HG02885 (cell line): ENCODE results near the gene RTRAF.

Experiments
- ATAC-seq: cut with Tn5 transposase; IDR thresholded peaks from one replicate; pipeline ENCODE4 v1.9.1; 2021; ENCODE audit warnings: mild to moderate bottlenecking; ENCODE audit not compliant: unreplicated experiment, poor library complexity

RTRAF gene

DNA sequence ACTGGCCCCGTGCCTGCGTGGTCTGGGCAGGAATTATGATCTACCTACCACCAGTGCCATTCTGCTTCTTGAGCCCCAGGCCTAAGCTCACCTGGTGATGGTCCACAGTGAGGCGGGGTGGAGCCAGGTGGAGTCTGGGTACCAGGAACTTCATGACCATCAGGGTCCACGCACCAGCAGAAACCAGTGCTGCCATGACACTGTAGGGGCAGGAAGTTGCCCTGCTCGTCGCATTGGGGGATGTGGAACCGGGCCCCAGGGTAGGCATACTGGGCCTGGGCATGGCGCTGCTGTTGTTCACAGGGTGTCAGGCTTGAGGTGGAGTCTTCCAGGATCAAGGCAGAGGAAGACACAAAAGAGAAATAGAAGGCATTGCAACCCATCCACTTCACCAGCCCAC is 29.6 kb downstream of the RTRAF start:
- no peak for ATAC-seq

DNA sequence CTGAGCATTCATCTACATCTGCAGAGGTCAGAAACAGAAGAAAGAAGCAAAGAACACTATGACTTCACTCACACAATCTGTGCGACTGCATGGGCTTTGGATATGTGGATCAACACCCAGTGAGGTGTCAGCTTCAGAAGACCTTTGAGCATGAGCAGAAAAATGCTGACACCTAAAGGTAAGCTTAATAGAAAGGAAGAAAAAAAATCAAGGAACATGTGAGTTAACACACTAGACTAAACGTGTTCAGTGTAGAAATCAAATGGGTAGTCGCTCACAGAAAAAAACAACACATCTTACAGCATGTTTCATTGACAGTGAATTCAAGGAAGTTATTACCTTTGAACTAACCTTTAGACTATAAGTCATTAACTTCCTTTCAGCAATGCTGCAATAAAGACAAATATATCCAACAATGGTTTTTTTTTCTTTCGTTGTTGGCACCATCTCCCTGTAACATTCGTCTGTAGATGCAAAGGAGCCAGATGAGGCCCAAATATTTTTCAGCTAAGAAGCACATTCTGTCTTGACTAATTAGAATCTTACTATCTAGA is 30.9 kb downstream of the RTRAF start:
- no peak for ATAC-seq

DNA sequence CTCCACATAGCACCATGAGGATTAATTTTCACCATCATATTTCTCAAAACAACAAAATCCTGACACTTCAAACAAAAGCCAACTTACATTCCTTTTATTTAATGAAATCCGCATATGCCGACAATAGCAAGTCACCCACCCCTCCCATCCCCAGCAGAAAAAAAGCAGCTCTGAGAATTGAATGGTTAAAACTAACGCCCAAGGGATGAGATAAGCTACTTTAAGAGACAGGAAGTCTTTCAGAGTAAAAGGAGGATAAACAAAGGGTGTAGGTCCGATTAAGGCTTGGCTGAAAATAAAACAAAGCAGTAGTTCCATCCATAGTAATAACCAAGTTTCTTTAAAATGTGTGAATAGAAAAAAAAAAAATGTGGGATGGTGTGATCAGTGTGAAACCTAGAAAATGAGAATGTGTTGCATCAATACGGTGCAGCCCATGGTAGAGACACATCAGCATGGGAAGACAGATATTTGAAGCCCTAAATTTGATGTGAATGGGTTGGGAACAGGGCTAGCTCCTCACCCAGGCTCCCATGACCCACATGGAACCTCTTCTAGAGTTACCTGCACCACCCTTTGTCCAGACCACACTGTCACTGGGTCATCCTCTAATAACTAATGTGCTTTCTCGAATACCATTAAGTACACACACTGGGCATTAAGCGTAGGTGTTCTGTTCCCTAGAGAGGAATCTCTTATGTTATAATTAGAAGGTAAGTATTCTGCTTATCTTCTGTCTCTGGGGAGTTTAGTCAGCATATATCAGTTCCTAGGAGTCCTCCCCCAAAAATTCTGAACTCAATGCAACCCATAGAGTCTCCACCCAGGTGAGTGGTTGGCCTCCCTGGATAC is 31.7 kb downstream of the RTRAF start:
- ATAC-seq: peak; percentile 36

DNA sequence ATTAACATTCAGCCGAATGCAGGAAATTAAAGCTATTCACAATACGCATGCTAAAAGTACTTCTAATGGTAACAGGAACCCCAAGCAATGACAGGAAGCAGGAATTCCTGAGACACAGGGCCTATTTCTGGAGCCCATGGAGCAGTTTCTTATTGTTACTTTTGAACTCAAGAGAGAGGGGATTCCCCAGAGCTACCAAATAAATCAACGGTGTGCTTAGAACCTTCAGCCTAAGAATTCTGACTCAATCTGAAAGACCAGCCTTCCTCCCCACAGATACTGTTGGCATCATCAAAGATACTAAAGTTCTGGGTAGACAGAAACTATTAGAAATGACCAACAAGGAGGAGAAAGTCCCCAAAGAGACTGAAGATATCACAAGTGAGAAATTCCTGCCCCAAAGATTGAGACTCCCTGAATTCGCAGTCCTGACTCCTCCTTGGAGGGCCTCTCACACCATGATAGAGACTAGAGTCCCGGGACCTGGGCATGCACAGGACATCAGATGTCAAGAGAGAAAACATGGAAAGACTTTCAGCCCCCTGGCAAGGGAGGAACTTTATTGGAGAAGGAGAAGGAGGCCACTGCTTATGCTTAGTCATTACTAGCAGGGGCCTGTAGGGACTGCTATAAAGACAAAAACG is 32.7 kb downstream of the RTRAF start:
- ATAC-seq: peak; percentile 87

DNA sequence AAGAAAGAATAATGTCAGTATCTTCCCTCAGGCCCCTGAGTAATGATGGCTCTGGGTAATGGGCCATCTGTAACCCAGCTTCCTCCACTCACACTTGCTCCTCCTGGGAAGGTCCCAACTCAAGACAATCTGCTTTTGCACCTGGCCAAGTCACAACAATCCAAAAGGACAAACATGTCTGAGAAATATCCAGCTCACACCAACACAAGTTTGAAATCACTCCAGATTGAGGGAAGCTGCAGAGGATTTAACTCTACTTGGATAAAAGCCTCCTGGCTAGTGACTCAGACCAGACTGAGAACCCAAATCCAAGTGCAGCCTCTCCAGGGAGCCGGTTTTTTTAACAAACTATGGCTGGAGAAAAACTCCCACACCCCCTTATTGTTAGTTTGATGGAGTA is 34.2 kb downstream of the RTRAF start:
- no peak for ATAC-seq

DNA sequence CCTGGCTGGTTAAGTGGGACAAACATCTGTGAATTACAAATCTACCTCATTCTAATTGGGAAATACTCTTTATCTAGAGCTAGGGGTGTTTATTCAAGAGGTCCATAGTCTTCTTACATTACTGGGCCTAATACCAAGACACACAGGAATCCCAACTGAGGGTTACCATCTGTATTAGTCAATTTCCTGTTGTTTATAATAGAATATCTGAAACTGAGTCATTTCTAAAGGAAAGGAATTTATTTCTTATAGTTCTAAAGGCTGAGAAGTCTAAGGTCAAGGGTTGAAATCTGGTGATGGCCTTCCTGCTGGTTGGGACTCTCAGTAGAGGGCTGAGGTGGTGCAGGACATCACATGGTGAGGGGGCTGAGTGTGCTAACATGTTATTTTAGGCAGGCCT is 36.0 kb downstream of the RTRAF start:
- ATAC-seq: no peak

DNA sequence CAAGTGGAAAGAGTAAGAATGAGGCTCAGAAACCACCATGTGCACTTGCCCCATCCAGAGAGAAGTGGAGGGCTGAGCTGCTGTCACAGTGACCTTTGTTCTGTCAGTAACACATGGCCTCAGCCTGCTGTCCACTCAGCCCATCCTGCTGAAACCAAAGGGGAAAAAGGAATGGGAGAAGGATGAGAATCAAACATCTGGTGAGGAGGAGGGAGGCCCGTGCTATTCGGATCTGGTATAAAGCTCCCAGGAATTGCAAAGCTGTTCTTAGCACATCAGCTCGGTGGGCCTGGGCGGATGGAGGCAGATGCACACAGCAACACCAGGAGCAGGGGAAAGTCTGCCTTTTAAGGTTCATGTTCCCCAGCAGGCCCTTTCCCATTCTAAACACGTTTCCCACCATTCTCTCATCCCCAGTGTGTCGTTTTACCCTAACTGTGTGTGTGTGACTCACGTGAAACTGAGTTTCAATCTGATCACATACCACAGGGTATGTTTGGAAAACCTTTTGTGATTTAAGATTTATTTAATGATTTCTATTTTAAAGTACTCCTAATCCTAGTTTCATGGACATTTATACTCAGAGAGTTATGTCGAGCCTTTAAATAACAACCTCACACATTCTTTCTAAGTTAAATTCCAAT is 36.8 kb downstream of the RTRAF start:
- ATAC-seq: no peak

DNA sequence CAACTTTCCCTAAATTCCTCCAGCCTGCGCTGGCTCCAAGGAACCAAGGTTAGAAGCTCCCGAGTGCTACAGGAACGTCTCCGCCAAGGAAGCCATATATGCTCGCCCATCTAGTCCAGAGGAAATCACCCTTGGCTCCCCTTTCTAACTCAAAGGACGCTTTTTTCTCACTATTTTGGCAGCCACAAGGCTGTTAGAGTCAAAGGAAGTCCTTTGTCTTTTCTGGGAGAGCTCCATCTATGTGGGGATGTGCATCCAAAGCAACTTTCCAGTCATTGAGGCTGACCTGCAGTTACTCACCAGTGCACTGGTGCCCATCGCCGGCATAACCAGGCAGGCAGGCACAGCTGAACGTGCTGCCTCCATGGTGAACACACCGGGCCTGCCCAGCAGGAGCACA is 37.6 kb downstream of the RTRAF start:
- no peak for ATAC-seq

DNA sequence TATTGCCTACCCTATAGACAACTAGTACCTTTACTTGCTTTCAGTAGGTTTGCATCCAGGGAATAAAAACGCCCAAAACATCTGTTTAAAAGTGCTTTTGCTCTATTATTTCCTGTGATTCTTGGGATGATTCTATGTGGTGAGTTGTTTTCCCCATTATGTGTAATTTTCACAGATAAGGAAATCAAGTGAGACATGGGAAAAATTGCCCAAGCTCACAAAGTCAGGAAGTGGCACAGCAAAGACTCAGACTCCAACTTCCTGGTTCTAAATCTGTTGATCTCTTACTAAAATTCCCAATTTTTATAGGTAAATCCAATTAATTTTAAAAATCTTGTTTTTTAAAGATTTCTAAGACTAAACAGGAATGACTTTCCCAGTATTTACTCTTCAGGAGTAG is 40.5 kb downstream of the RTRAF start:
- no peak for ATAC-seq

DNA sequence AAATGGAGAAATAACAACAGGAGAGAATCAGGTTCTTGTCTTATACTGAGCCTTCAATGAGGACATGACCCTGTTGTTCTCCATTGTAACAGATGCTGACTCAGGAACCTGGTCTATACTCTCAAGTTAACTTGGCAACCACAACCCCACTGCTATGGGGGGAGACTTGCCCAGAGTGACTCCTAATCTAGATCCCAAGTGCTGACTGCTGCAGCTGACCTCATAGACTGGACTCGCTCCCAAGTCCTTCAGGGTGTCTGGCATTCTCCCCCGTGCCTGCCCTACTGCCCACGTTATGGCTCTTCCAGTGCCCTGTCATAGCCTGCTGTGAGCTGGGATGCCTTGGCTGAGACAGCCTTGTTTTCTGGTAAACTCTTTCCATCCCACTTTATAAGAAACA is 42.4 kb downstream of the RTRAF start:
- no peak for ATAC-seq

DNA sequence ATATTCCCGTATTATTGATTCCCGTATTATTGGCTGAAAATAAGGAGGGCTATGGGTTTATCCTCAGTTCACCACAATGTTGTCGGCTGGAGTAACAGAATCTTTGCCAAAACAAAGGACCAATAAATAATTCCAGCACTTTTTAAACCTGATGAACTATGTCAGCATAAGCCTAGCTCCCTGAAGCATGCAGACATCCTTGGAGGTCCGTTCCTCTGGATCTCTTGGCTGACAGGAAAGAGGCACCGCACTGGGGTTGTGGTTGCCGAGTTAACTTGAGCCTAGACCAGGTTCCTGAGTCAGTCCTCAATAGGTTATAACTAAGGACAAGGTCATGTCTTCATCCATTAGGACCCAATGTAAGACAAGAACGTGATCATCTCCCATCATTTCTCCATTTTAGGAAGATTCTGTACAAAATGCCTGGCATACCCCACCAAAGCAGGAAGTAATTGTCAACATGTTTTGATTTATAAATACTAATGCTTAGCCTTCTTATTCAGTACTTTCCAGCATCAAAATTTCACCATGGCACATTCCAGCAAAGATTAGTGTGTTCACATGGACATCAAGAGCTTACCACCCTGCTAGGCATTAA is 43.0 kb downstream of the RTRAF start:
- ATAC-seq: no peak

DNA sequence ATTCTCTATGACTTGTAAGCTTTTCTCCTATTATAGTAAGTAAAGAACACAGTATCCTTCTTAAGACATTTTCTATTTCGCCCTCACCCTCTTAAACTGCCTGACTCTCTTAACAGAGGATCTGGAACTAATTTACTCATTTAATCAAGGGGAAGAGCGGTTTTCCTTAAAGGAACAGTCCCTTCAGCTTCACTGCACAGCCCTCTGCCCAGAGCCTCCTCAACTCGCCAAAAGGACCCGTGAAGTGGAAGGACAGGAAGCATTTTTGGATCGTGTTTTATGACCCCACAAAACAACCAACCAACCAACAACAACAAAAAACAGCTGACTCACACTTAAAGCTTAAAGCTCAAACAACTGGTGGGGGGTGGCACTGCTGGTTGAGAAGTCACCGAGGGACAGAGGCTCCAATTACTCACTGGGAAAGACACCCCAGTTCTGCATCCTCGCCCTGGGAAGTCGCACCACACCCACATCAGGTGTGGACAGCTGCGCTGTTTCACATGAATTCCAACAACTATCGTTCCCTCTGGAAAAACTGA is 43.8 kb downstream of the RTRAF start:
- no peak for ATAC-seq

DNA sequence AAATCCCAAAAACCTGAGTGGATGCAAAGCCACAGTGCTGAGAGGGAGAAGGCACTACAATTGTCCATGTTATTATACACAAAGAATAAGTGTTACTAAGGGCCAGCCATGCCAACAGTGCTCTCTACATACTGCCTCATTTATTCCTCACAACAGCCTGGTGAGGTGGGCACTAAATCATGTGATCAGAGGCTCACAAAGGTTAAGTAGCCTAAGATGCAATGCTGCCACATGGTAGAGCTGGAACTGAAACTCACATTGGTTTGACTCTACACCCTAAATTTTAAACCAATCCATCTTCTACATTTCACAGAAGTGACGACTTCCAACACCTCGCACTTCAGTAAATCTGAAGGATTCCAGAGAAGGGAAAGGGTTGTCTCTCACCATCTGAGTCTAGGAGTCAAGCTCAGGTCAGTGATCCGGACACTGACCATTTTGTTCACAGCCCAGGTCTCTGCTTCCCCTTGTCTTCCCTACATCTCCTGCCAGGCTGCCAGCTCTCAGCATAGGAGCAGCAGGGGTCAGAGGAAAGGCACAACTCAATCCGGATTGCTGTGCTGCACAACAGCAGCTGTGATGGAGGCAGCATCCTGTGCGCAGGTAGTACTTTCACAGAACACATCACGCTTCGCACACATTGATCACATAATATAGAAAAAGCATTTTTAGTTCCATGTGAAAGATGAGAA is 49.9 kb downstream of the RTRAF start:
- ATAC-seq: no peak

DNA sequence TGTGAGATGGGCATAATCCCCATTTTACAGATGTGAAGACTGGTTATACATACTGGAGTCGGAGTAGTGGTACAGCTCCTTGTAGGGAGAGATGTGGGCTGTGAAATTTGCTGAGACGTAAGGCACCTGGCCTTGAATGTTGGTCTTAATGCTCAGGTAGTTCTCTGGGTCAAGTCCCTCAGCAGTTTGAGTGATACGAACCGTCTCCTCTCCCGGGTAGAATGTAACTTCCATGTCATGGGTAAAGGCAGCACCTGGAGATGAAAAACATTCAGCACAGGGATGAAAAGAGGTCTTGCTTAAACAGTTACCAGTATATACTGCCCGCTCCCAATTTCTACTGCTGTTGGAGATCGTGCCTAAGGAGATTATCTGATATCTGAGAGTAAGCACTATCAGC is 51.3 kb downstream of the RTRAF start:
- no peak for ATAC-seq

DNA sequence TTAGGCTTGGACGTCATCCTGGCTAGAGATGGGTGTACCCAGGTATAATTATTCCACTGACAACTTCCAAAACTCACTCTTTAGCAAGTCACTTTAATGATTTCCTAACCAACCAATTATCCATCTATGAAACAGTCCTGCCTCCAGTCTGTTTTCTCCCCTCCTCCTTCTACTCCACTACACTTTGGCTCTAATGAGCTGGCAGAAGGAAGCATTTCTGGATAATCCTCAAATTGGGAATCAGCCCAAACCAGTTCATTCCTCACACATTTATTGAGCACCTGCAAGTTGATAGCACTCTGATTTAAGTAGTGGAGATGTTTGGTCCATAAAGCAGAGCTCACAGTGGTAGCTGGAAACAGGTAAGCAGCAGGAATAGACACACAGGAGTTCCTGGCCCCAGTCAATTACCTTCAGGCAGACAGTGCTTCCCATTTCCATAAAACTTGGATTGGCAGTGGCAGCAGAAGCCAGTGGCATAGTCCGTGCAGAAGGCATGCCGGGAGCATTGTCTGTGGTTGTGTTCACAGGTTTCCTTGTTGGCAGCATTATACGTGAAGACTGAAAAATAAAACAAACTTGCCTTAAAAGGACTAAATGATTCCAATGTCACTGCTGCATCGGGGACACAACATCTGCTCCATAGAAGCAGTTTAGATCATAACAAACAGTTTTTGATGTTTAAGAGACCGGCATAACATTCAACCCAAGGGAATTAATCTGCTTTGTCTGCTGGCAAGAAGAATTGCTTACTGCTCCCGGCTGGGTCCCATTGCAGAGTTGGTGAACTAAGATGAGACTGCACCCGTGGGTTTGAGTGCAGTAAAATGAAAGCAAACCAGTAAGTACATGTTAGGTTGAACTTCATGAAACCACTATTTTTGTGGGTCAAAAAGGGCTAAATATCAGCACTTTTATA is 53.3 kb downstream of the RTRAF start:
- no peak for ATAC-seq

DNA sequence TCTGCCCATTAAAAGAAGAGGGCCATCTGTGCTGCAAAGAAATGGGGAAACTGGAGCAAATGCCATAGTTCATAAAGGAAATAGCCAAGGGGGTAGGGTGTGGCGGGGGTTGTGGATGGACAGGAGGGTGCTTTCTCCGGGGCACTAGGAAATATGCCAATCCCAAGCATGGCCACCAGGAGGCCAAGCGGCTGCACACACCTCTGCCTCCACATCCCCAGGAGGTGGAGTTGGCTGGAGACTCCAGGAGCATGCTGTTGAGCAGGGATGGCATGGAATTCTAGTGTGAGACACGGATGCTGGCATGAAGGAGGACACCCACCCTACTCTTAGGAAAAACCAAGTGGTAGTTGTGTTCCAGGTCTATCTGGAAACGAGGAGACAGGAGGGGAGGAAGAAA is 54.3 kb downstream of the RTRAF start:
- peak; percentile 69 for ATAC-seq

DNA sequence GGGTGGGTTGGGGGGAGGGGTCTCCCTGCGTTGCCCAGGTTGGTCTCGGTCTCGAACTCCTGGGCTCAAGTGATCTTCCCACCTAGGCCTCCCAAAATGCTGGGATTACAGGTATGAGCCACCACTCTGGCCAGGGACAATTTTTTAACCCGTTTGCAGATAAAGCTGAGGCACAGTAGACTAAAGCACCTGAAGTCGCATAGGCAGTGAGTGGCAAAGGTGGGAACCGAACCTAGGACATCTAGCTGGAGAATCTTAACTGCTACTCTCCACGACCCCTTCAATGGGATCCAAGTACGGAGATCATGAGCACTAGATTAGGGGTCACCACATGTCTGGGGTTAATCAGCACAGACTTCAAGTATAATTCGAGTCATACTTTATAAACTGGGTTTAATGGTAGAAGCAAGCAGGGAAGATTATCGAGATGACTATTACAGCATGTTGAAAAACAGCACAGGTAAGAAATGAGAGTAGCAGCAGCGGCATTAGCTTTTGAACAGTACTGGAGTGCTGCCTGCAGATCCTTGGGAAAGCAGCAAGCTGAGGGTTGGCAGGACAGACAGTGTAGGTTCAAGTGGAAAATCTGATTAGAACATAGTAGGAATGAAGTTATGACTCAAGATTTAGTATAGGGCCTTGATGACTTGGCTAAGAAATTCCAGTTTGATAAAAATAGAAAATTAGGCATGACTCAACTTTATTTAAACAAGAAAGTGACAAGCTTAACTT is 55.6 kb downstream of the RTRAF start:
- ATAC-seq: no peak

DNA sequence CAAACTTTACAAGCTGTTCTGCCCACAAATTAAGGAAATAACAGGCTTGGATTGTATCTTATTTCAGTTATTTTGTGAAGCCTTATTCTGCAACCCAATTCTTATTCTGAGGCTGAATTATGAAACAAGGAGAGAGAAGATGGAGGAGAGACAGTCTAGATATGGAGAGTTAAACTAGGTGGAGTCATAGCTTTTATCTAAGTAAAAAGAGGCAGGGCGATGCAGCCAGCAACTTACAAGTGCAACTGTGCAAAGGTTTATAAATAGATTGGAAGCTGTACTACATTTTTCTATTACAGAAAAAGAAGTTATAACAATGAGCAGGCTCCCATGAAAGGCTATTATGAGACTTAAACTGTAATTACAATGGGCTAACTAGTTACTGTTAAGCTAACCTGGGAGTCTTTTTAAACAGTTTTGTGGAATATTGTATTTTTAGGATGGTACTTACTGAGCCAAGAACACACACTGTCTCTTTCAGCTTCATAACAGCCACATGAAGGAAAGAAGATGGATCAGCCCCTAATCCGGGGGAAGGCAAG is 57.1 kb downstream of the RTRAF start:
- ATAC-seq: no peak
